ENCODE measurements around the gene WRNIP1. TPM values are rescaled to one million over a fixed set of nuclear protein-coding genes. Genes with fewer than 3 reads are reported as not detected.
"Not testable (repeated sequence)": the region's sequence is repeated elsewhere in the genome, so short reads cannot be mapped to it uniquely, and the experiment has no call there.

WRNIP1 gene
- total RNA-seq, 1 donor from 2014 or later: 31.5 TPM

DNA sequence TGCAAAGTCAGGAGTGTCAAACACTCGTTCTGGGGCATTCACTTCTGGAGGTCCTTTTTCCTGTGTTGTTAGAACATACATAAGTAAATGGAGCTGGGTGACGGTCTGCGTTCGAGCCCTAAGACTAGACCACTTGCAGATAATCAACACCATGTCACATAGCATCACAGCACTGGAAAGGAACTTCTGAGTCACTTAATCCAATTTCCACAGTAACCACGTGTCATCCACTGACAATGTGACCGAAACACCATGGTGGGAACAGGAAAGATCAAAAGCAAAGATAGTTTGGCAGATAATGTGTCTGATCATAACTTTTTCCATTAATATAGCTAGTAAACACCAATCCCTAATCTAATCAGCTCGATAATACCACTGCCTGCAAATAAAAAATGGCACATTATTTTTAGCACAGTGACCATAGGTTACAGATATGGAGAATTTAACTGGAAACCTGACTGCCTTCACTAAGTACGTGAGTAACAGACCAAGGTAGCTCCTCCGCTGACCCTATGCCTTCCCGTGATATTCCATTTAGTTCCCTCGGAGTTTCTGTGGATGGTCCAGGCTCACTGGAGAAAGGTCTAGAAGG lies 34.8 kb downstream of the WRNIP1 start:
- FAIRE-seq (no peak), DNase-seq (ENCODE audit: low read depth) (no peak)
- Histone ChIP-seq H4K20me1 (ENCODE audit: insufficient read depth, low read length) (no peaks in the 10 kb centered on the region), H3K9ac (ENCODE audit: low read length) (no peak overlapping the region), H3K4me3 (ENCODE audit: insufficient read depth, low read depth, low read length) (no peak overlapping the region), H3K4me2 (ENCODE audit: low read length) (no peak overlapping the region), H3K4me1 (ENCODE audit: insufficient read depth, low read length) (peaks cover 4% of the 10 kb centered on the region), H3K27me3 (ENCODE audit: insufficient read depth, low read length) (no peaks in the 10 kb centered on the region), H3K9me3 (ENCODE audit: insufficient read depth, low read depth, low read length) (no peaks in the 10 kb centered on the region), H3K79me2 (ENCODE audit: insufficient read depth, low read length) (no peaks in the 10 kb centered on the region), H3K27ac (ENCODE audit: low read depth, low read length) (no peak overlapping the region), H2AFZ (ENCODE audit: low read depth, low read length) (no peak overlapping the region), H3K36me3 (ENCODE audit: insufficient read depth, low read length) (no peaks in the 10 kb centered on the region)
- Mint-ChIP-seq H3K27me3 (ENCODE audit: low read depth, unreplicated experiment) (no peaks in the 10 kb centered on the region), H3K9me3 (ENCODE audit: unreplicated experiment) (no peaks in the 10 kb centered on the region), H3K27ac (ENCODE audit: unreplicated experiment) (no peak overlapping the region), H3K4me1 (ENCODE audit: low read depth, unreplicated experiment) (peaks cover 4% of the 10 kb centered on the region), H3K36me3 (ENCODE audit: low read depth, unreplicated experiment) (peaks cover 13% of the 10 kb centered on the region), H3K4me3 (ENCODE audit: unreplicated experiment) (no peak overlapping the region)
- TF ChIP-seq EZH2 (IDR thresholded peaks at IDR 0.05; ENCODE audit: insufficient read depth, low read length): no peak
- TF ChIP-seq, protein P1, sequence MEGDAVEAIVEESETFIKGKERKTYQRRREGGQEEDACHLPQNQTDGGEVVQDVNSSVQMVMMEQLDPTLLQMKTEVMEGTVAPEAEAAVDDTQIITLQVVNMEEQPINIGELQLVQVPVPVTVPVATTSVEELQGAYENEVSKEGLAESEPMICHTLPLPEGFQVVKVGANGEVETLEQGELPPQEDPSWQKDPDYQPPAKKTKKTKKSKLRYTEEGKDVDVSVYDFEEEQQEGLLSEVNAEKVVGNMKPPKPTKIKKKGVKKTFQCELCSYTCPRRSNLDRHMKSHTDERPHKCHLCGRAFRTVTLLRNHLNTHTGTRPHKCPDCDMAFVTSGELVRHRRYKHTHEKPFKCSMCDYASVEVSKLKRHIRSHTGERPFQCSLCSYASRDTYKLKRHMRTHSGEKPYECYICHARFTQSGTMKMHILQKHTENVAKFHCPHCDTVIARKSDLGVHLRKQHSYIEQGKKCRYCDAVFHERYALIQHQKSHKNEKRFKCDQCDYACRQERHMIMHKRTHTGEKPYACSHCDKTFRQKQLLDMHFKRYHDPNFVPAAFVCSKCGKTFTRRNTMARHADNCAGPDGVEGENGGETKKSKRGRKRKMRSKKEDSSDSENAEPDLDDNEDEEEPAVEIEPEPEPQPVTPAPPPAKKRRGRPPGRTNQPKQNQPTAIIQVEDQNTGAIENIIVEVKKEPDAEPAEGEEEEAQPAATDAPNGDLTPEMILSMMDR (IDR thresholded peaks at IDR 0.05; ENCODE audit: insufficient read depth, low read depth, low read length): no peak

DNA sequence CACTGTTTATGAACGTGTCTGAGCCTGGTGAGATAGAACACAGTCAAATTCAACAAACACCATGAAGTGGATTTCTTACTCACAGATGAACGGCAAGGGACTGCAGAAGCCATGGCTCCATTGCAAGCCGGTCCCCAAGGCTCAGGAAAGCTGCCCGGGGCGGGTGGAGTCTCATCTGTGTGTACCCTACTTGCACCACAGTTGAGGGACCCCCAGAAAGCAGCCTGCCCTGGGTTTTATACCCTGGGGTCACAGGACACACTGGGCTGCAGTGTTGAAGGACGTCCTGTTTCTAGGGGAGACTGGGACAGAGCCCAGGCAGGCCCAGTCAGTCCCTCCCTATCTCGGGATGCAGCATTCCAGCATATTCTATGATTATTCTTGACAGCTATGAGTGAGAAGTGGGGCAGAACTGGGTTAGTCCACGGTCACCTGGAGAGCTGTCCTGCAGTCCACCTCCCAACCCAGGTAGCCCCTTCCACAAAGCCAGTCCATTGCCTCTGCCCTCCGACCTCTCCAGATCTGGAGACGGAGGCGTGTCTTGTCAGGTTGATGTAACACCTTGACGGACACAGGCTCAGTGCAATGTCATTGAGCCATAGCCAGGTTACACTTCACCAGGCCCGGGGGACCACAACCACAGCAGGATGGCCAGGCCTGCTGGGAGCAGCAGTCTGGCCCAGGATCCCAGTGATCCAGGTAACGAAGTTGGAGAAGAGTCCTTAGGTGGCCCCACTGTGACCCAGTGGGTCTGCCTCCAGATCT lies 35.5 kb downstream of the WRNIP1 start:
- no peak overlapping the region for H2AFZ ChIP-seq (ENCODE audit: low read depth, low read length)
- H4K20me1 ChIP-seq (ENCODE audit: insufficient read depth, low read length): no peaks in the 10 kb centered on the region
- no peaks in the 10 kb centered on the region for H3K79me2 ChIP-seq (ENCODE audit: insufficient read depth, low read length)
- TF ChIP-seq, protein P1 (IDR thresholded peaks at IDR 0.05; ENCODE audit: insufficient read depth, low read depth, low read length): no peak
- no peak for TF ChIP-seq EZH2 (IDR thresholded peaks at IDR 0.05; ENCODE audit: insufficient read depth, low read length)
- Mint-ChIP-seq H3K27me3 (ENCODE audit: low read depth, unreplicated experiment) (no peaks in the 10 kb centered on the region), H3K27ac (ENCODE audit: unreplicated experiment) (no peak overlapping the region), H3K4me3 (ENCODE audit: unreplicated experiment) (no peak overlapping the region), H3K36me3 (ENCODE audit: low read depth, unreplicated experiment) (peaks cover 13% of the 10 kb centered on the region), H3K4me1 (ENCODE audit: low read depth, unreplicated experiment) (peaks cover 4% of the 10 kb centered on the region), H3K9me3 (ENCODE audit: unreplicated experiment) (no peaks in the 10 kb centered on the region)
- no peak overlapping the region for H3K4me2 ChIP-seq (ENCODE audit: low read length)
- no peaks in the 10 kb centered on the region for H3K36me3 ChIP-seq (ENCODE audit: insufficient read depth, low read length)
- FAIRE-seq (no peak), DNase-seq (ENCODE audit: low read depth) (no peak)
- no peaks in the 10 kb centered on the region for H3K9me3 ChIP-seq (ENCODE audit: insufficient read depth, low read depth, low read length)
- no peaks in the 10 kb centered on the region for H3K27me3 ChIP-seq (ENCODE audit: insufficient read depth, low read length)
- no peak overlapping the region for H3K4me3 ChIP-seq (ENCODE audit: insufficient read depth, low read depth, low read length)
- no peak overlapping the region for H3K27ac ChIP-seq (ENCODE audit: low read depth, low read length)
- no peak overlapping the region for H3K9ac ChIP-seq (ENCODE audit: low read length)
- H3K4me1 ChIP-seq (ENCODE audit: insufficient read depth, low read length): peaks cover 4% of the 10 kb centered on the region

DNA sequence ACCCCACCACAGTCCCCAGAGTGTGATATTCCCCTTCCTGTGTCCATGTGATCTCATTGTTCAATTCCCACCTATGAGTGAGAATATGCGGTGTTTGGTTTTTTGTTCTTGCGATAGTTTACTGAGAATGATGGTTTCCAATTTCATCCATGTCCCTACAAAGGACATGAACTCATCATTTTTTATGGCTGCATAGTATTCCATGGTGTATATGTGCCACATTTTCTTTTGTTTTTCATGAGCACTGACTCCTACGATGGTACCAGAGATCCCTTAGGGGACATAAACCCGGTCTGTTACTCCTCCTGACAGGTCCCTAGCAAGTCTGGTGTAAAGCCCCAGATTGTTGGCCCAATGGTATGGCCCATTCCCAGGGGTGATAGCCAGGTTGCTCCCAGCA lies 36.5 kb downstream of the WRNIP1 start:
- H3K4me1 Mint-ChIP-seq (ENCODE audit: low read depth, unreplicated experiment); H3K27me3 Mint-ChIP-seq (ENCODE audit: low read depth, unreplicated experiment); H3K79me2 ChIP-seq (ENCODE audit: insufficient read depth, low read length); H3K9me3 ChIP-seq (ENCODE audit: insufficient read depth, low read depth, low read length); H2AFZ ChIP-seq (ENCODE audit: low read depth, low read length); H3K4me2 ChIP-seq (ENCODE audit: low read length); H3K4me3 ChIP-seq (ENCODE audit: insufficient read depth, low read depth, low read length); H3K27me3 ChIP-seq (ENCODE audit: insufficient read depth, low read length); H3K4me1 ChIP-seq (ENCODE audit: insufficient read depth, low read length); H3K9me3 Mint-ChIP-seq (ENCODE audit: unreplicated experiment); H3K27ac Mint-ChIP-seq (ENCODE audit: unreplicated experiment); FAIRE-seq; H4K20me1 ChIP-seq (ENCODE audit: insufficient read depth, low read length); DNase-seq (ENCODE audit: low read depth); H3K4me3 Mint-ChIP-seq (ENCODE audit: unreplicated experiment); H3K9ac ChIP-seq (ENCODE audit: low read length); H3K36me3 ChIP-seq (ENCODE audit: insufficient read depth, low read length); H3K27ac ChIP-seq (ENCODE audit: low read depth, low read length): not testable (repeated sequence)
- peaks cover 11% of the 10 kb centered on the region for H3K36me3 Mint-ChIP-seq (ENCODE audit: low read depth, unreplicated experiment)

Measured in astrocyte (in vitro differentiated cells and primary cell).